OCI-LY3 (cell line): ENCODE results near the gene NCOA5.

ENCODE experiments used
- H2AFZ ChIP-seq: fragments of 200-600, 300-600 bp; shearing (Covaris generic); 2 replicates; pipeline ENCODE4 v1.6.0; 2014; ENCODE audit warnings: antibody characterized with exemption, low read depth, low read length
- H3K27ac ChIP-seq: fragments of 200-600, 300-600 bp; sonication (generic); 2 replicates; pipeline ENCODE4 v1.5.1; 2014; ENCODE audit warnings: mild to moderate bottlenecking, low read length, moderate library complexity, mixed read lengths
- H3K27me3 ChIP-seq: fragments of 200-600, 300-600 bp; sonication (generic); 2 replicates; pipeline ENCODE4 v1.6.1; 2014; ENCODE audit warnings: low read depth, low read length, mixed read lengths
- H3K36me3 ChIP-seq: fragments of 200-600, 300-600 bp; sonication (generic); replicated peaks from 2 replicates; pipeline ENCODE3; 2014; ENCODE audit warnings: low read depth, low read length, mixed read lengths
- H3K4me1 ChIP-seq: fragments of 300-600, 200-600 bp; sonication (generic); 2 replicates; pipeline ENCODE4 v1.6.1; 2014; ENCODE audit warnings: low read length, mixed read lengths
- H3K4me2 ChIP-seq: fragments of 200-600, 300-600 bp; sonication (generic); 2 replicates; pipeline ENCODE4 v1.6.1; 2014; ENCODE audit warnings: low read length, mixed read lengths
- H3K4me3 ChIP-seq: fragments of 300-600, 200-600 bp; sonication (generic); 2 replicates; pipeline ENCODE4 v1.5.1; 2014; ENCODE audit warnings: antibody characterized with exemption, mild to moderate bottlenecking, low read length, moderate library complexity
- H3K79me2 ChIP-seq: fragments of 300-600, 200-600 bp; shearing (Covaris generic); 2 replicates; pipeline ENCODE4 v1.6.1; 2014; ENCODE audit warnings: mild to moderate bottlenecking, low read length, mixed read lengths
- H3K9ac ChIP-seq: fragments of 300-600, 200-600 bp; shearing (Covaris generic); 2 replicates; pipeline ENCODE4 v1.6.0; 2014; ENCODE audit warnings: mild to moderate bottlenecking, low read length, moderate library complexity
- H3K9me3 ChIP-seq: fragments of 200-600, 300-600 bp; shearing (Covaris generic); 2 replicates; pipeline ENCODE4 v1.6.1; 2014; ENCODE audit warnings: low read length, mixed read lengths; ENCODE audit not compliant: insufficient read depth
- H4K20me1 ChIP-seq: fragments of 200-600, 300-600 bp; sonication (generic); 2 replicates; pipeline ENCODE4 v1.6.1; 2016; ENCODE audit warnings: low read length, mixed read lengths; ENCODE audit not compliant: insufficient read depth
- CTCF ChIP-seq: fragments of 200-600, 300-600 bp; sonication (generic); IDR thresholded peaks from 2 replicates; pipeline ENCODE4 v1.5.1; 2014; ENCODE audit warnings: antibody characterized with exemption, low read length, low read depth
- EZH2phosphoT487 ChIP-seq: fragments of 200-600 bp; shearing (Covaris generic); IDR thresholded peaks from 2 replicates; pipeline ENCODE4 v1.6.1; 2018; ENCODE audit warnings: antibody characterized with exemption, mixed run types, low read depth

The NCOA5 gene

GRCh38 chr20:46040902-46041535, 48.7 kb downstream of the NCOA5 start:
- H3K79me2 ChIP-seq: no peaks in the 10 kb centered on the region
- H4K20me1 ChIP-seq: peaks cover 16% of the 10 kb centered on the region
- H3K27me3 ChIP-seq: peaks cover 65% of the 10 kb centered on the region
- H3K4me3 ChIP-seq: no peak overlapping the region
- no peak overlapping the region for H3K4me2 ChIP-seq
- no peak overlapping the region for H3K9ac ChIP-seq
- no peaks in the 10 kb centered on the region for H3K36me3 ChIP-seq
- H2AFZ ChIP-seq: no peak overlapping the region
- no peaks in the 10 kb centered on the region for H3K9me3 ChIP-seq
- no peaks in the 10 kb centered on the region for H3K4me1 ChIP-seq
- H3K27ac ChIP-seq: no peak overlapping the region
- TF ChIP-seq EZH2phosphoT487 (no peak), CTCF (no peak)

- H3K9me3 ChIP-seq: no peaks in the 10 kb centered on the region
- no peaks in the 10 kb centered on the region for H3K36me3 ChIP-seq
- H3K4me3 ChIP-seq: no peak overlapping the region
- TF ChIP-seq CTCF (no peak), EZH2phosphoT487 (no peak)
- no peaks in the 10 kb centered on the region for H3K79me2 ChIP-seq
- no peaks in the 10 kb centered on the region for H3K4me1 ChIP-seq
- H2AFZ ChIP-seq: no peak overlapping the region
- H4K20me1 ChIP-seq: peaks cover 25% of the 10 kb centered on the region
- H3K27ac ChIP-seq: no peak overlapping the region
- peaks cover 61% of the 10 kb centered on the region for H3K27me3 ChIP-seq
- H3K9ac ChIP-seq: no peak overlapping the region
- no peak overlapping the region for H3K4me2 ChIP-seq
Observed at GRCh38 chr20:46037036-46037435, 52.7 kb downstream of the NCOA5 start.

GRCh38 chr20:46036370-46036769, 53.4 kb downstream of the NCOA5 start:
- Histone ChIP-seq H3K27me3 (peaks cover 55% of the 10 kb centered on the region), H3K4me3 (no peak overlapping the region), H3K4me2 (no peak overlapping the region), H3K9me3 (no peaks in the 10 kb centered on the region), H3K79me2 (no peaks in the 10 kb centered on the region), H3K36me3 (no peaks in the 10 kb centered on the region), H3K9ac (no peak overlapping the region), H2AFZ (no peak overlapping the region), H3K27ac (no peak overlapping the region), H3K4me1 (no peaks in the 10 kb centered on the region), H4K20me1 (peaks cover 27% of the 10 kb centered on the region)
- TF ChIP-seq EZH2phosphoT487 (no peak), CTCF (no peak)

- H3K9ac ChIP-seq: no peak overlapping the region
- H3K36me3 ChIP-seq: no peaks in the 10 kb centered on the region
- TF ChIP-seq EZH2phosphoT487 (no peak), CTCF (no peak)
- peaks cover 55% of the 10 kb centered on the region for H3K27me3 ChIP-seq
- H3K9me3 ChIP-seq: no peaks in the 10 kb centered on the region
- no peak overlapping the region for H3K4me2 ChIP-seq
- no peak overlapping the region for H3K4me3 ChIP-seq
- no peak overlapping the region for H2AFZ ChIP-seq
- H3K4me1 ChIP-seq: no peaks in the 10 kb centered on the region
- H4K20me1 ChIP-seq: peaks cover 32% of the 10 kb centered on the region
- H3K79me2 ChIP-seq: no peaks in the 10 kb centered on the region
- H3K27ac ChIP-seq: no peak overlapping the region
Observed at GRCh38 chr20:46035713-46036112, 54.0 kb downstream of the NCOA5 start.
